Activated T-cell treated with anti-CD3 and anti-CD28 coated beads, Interleukin-2, amount 50 U/mL, for 48 hours (primary cell): Measurements from ENCODE around the gene CYB5A.

Experiments
- DNase-seq, 2 experiments: peaks; one replicate each; pipeline ENCODE4 v3.0.0-alpha.2; 2020

CYB5A gene

GRCh38 chr18:74203811-74204210 lies 88.0 kb downstream of the CYB5A start:
- no peak for DNase-seq
